Measurements from ENCODE around the gene NUDT19.

The NUDT19 gene

GRCh38 chr19:32708457-32708856 lies 16.8 kb downstream of the NUDT19 start:
- peaks cover 84 to 86% of the 10 kb centered on the region in 2 experiments for H3K36me3 ChIP-seq (ENCODE audit: control insufficient read depth in 2 of 2, insufficient read depth in 1 of 2, low read length in 2 of 2)
- no peaks in the 10 kb centered on the region for H3K4me1 ChIP-seq (ENCODE audit: control insufficient read depth, insufficient read depth, low read length)
- H3K4me3 ChIP-seq (ENCODE audit: low read depth, low read length), result no peak overlapping the region
- TF ChIP-seq ZNF211 (tag by site-specific recombination; IDR thresholded peaks at IDR 0.05; ENCODE audit: low read depth), result no peak
- TF ChIP-seq KLF17 (tag by site-specific recombination; IDR thresholded peaks at IDR 0.05), result no peak
- TF ChIP-seq ZNF426 (tag by site-specific recombination; IDR thresholded peaks at IDR 0.05), result no peak
- no peak for TF ChIP-seq ZNF16 (tag by site-specific recombination; IDR thresholded peaks at IDR 0.05; ENCODE audit: low read depth)
- TF ChIP-seq ZNF37A (tag by site-specific recombination; IDR thresholded peaks at IDR 0.05), result no peak
- no peak for TF ChIP-seq YY1 (tag by site-specific recombination; IDR thresholded peaks at IDR 0.05)
- no peak for TF ChIP-seq ZNF660 (tag by site-specific recombination; IDR thresholded peaks at IDR 0.05)
- TF ChIP-seq, protein P1, sequence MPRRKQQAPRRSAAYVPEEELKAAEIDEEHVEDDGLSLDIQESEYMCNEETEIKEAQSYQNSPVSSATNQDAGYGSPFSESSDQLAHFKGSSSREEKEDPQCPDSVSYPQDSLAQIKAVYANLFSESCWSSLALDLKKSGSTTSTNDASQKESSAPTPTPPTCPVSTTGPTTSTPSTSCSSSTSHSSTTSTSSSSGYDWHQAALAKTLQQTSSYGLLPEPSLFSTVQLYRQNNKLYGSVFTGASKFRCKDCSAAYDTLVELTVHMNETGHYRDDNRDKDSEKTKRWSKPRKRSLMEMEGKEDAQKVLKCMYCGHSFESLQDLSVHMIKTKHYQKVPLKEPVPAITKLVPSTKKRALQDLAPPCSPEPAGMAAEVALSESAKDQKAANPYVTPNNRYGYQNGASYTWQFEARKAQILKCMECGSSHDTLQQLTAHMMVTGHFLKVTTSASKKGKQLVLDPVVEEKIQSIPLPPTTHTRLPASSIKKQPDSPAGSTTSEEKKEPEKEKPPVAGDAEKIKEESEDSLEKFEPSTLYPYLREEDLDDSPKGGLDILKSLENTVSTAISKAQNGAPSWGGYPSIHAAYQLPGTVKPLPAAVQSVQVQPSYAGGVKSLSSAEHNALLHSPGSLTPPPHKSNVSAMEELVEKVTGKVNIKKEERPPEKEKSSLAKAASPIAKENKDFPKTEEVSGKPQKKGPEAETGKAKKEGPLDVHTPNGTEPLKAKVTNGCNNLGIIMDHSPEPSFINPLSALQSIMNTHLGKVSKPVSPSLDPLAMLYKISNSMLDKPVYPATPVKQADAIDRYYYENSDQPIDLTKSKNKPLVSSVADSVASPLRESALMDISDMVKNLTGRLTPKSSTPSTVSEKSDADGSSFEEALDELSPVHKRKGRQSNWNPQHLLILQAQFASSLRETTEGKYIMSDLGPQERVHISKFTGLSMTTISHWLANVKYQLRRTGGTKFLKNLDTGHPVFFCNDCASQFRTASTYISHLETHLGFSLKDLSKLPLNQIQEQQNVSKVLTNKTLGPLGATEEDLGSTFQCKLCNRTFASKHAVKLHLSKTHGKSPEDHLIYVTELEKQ (tag by site-specific recombination; IDR thresholded peaks at IDR 0.05; ENCODE audit: borderline replicate concordance), result no peak
- TF ChIP-seq SETDB1 (IDR thresholded peaks at IDR 0.05; ENCODE audit: insufficient read length, low read length), result no peak
- no peak for TF ChIP-seq PRDM1 (tag by site-specific recombination; IDR thresholded peaks at IDR 0.05)
- no peak for TF ChIP-seq ZNF585B (tag by site-specific recombination; IDR thresholded peaks at IDR 0.05)
- TF ChIP-seq MEIS1 (CRISPR knock-in tag; IDR thresholded peaks at IDR 0.05; ENCODE audit: borderline replicate concordance), result no peak
- TF ChIP-seq RBAK (tag by site-specific recombination; IDR thresholded peaks at IDR 0.05), result no peak
- TF ChIP-seq ZNF341 (tag by site-specific recombination; IDR thresholded peaks at IDR 0.05; ENCODE audit: low read depth), result no peak
- TF ChIP-seq ZNF488 (tag by site-specific recombination; IDR thresholded peaks at IDR 0.05), result no peak
- TF ChIP-seq ZNF501 (tag by site-specific recombination; IDR thresholded peaks at IDR 0.05), result no peak
- no peak for TF ChIP-seq FEZF1 (tag by site-specific recombination; IDR thresholded peaks at IDR 0.05)
- TF ChIP-seq ZBTB1 (tag by site-specific recombination; IDR thresholded peaks at IDR 0.05), result no peak
- TF ChIP-seq, protein P2, sequence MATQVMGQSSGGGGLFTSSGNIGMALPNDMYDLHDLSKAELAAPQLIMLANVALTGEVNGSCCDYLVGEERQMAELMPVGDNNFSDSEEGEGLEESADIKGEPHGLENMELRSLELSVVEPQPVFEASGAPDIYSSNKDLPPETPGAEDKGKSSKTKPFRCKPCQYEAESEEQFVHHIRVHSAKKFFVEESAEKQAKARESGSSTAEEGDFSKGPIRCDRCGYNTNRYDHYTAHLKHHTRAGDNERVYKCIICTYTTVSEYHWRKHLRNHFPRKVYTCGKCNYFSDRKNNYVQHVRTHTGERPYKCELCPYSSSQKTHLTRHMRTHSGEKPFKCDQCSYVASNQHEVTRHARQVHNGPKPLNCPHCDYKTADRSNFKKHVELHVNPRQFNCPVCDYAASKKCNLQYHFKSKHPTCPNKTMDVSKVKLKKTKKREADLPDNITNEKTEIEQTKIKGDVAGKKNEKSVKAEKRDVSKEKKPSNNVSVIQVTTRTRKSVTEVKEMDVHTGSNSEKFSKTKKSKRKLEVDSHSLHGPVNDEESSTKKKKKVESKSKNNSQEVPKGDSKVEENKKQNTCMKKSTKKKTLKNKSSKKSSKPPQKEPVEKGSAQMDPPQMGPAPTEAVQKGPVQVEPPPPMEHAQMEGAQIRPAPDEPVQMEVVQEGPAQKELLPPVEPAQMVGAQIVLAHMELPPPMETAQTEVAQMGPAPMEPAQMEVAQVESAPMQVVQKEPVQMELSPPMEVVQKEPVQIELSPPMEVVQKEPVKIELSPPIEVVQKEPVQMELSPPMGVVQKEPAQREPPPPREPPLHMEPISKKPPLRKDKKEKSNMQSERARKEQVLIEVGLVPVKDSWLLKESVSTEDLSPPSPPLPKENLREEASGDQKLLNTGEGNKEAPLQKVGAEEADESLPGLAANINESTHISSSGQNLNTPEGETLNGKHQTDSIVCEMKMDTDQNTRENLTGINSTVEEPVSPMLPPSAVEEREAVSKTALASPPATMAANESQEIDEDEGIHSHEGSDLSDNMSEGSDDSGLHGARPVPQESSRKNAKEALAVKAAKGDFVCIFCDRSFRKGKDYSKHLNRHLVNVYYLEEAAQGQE (tag by site-specific recombination; IDR thresholded peaks at IDR 0.05), result no peak
- no peak for TF ChIP-seq SP2 (tag by site-specific recombination; IDR thresholded peaks at IDR 0.05)
- H3K9me3 ChIP-seq (ENCODE audit: control insufficient read depth, insufficient read depth, low read depth, low read length), result peaks cover 7% of the 10 kb centered on the region
- ChIA-PET POLR2A (interaction anchor here (1.1 kb wide), 1 partner anchor 9 kb away, joined by 4 read pairs; no protein-coding TSS in a partner anchor), CTCF (interaction anchor here (0.9 kb wide), 1 partner anchor 10 kb away, joined by 3 read pairs; no protein-coding TSS in a partner anchor)
- H3K27ac ChIP-seq (ENCODE audit: extremely low read depth, low read depth, low read length), result no peak overlapping the region

Measured in HEK293 (cell line).